Stomach (tissue), 4 donors: ENCODE data around the gene NKAIN2.

Experiments
- POLR2A ChIP-seq, 4 donors: fragments of 450-650 bp; IDR thresholded peaks; one replicate each; pipeline ENCODE4 v1.6.1; 2016; ENCODE audit warnings: antibody characterized with exemption in 4 of 4, control low read depth in 2 of 4, mild to moderate bottlenecking in 1 of 4, moderate library complexity in 1 of 4
- POLR2AphosphoS5 ChIP-seq, 3 donors: sonication (generic); formaldehyde crosslinking; IDR thresholded peaks; one replicate each; pipeline ENCODE4 v1.6.1; 2016; ENCODE audit warnings: antibody characterized with exemption in 3 of 3

DNA sequence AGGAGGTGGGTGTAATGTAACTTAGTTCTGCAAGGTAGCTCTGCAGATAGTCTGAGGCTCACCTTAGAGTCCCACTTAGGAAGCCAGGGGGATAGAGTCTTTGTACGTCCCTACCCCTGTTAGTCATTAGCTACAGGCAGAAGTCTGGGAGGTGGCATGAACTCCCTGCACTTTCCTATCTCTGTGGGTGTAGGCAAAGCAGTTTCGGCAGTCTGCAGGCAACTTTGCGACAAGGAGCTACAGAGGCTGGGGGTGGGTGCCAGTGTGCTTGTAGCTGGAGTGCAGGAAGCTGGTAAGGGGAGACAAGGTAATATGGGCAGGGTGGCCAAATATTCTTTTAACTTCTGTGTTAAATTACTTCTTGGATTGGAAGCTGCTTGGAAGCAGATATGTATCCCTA is 45.7 kb downstream of the NKAIN2 start:
- no peak for TF ChIP-seq POLR2AphosphoS5 (IDR thresholded peaks at IDR 0.05)
- TF ChIP-seq POLR2A (IDR thresholded peaks at IDR 0.05), result no peak
